Uterus (tissue), 2 donors: Measurements from ENCODE around the gene PRSS38.

Experiments used
- POLR2A ChIP-seq, 2 donors: fragments of 450-650 bp; IDR thresholded peaks; one replicate each; pipeline ENCODE4 v1.6.1; 2016; ENCODE audit warnings: antibody characterized with exemption in 2 of 2, mild to moderate bottlenecking in 1 of 2, moderate library complexity in 1 of 2
- TF ChIP-seq, protein P1 (sequence below), 4 experiments: fragments of 200-600 bp in 2 of 4; fragments of 450-650 bp in 2 of 4; sonication (generic) in 2 of 4; IDR thresholded peaks; one replicate each; pipeline ENCODE4 v1.5.1; 2016 to 2019; ENCODE audit warnings: antibody characterized with exemption in 4 of 4, mild to moderate bottlenecking in 2 of 4, moderate library complexity in 1 of 4

DNA sequence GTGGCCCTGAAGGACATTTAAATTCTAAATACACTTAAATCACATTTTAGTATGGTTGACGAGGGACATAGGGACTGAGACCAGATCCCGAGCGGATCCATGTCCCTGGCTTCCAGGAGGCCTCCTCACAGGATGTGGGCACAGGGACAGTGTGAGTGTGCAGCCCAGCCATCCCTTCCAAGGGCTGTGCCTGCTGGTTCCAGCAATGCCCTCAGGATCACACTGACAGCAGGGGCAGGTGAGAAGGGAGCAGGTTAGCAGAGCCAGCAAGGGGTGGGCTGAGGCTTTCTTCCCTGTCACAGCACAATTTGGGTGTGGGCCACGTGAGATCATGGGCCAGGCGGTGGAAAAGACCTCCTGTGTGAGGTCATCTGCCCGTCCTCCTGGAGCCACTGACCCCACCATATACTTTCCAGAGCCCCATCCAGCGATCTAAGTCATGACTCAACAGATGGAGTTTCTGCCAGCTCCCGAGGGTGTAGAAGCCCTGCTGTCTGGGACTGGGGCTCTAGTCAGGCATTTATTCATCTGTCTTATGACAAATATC is 37.0 kb upstream of the PRSS38 start:
- no peak for TF ChIP-seq POLR2A (IDR thresholded peaks at IDR 0.05)
- TF ChIP-seq, protein P1, sequence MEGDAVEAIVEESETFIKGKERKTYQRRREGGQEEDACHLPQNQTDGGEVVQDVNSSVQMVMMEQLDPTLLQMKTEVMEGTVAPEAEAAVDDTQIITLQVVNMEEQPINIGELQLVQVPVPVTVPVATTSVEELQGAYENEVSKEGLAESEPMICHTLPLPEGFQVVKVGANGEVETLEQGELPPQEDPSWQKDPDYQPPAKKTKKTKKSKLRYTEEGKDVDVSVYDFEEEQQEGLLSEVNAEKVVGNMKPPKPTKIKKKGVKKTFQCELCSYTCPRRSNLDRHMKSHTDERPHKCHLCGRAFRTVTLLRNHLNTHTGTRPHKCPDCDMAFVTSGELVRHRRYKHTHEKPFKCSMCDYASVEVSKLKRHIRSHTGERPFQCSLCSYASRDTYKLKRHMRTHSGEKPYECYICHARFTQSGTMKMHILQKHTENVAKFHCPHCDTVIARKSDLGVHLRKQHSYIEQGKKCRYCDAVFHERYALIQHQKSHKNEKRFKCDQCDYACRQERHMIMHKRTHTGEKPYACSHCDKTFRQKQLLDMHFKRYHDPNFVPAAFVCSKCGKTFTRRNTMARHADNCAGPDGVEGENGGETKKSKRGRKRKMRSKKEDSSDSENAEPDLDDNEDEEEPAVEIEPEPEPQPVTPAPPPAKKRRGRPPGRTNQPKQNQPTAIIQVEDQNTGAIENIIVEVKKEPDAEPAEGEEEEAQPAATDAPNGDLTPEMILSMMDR (IDR thresholded peaks at IDR 0.05) = no peak
